GM12875 (cell line): ENCODE results near the gene SOX10.

Source experiments
- H3K4me3 ChIP-seq: one replicate; pipeline ENCODE4 v1.5.1; 2011; ENCODE audit warnings: low read depth, low read length, control low read depth
- TF ChIP-seq, protein P1 (sequence below): IDR thresholded peaks from 2 replicates; pipeline ENCODE4 v1.5.1; 2011; ENCODE audit warnings: low read depth, mild to moderate bottlenecking, control low read depth, inconsistent platforms, low read length, moderate library complexity, borderline replicate concordance; ENCODE audit not compliant: insufficient read depth

The SOX10 gene

DNA sequence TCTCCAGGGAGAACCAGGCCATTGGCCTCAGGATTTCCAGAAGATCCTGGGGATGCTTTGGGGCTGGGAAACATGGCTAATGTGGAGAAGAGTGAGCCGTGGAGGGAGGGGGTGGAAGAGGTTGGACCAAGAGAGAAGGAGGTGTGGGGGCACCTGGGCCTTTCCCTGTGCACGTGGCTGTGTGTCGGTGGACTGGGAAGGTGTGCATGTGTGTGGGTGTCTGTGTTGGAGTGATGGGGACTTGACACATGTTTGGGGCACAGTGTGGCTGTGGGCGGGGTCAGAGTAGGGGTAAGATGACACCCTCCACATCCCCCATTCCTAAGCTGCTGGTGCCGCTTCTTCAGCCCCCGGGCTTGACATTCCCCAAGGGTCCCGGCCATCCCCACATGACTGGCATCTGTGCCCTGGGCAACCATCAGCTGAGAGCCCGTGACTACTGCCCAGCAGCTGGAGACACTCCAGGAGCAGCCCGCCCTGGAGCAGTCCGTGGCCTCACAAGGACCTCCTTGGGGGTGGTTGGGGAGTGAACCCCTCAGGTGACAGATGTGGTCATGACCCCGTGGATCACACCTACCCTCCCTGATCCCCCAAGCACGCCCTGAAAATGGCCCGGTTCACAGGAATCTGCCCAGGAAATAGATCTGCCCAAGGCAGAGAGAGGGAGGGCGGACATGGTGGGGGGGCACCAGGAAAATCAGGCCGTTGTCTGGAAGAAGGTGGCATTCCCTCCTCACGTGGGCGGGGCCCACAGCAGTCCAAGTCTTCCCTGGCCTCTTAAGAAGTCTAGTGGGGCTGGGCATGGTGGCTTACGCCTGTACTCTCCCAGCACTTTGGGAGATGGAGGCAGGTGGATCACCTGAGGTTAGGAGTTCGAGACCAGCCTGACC, 34.8 kb upstream of the SOX10 start:
- TF ChIP-seq, protein P1, sequence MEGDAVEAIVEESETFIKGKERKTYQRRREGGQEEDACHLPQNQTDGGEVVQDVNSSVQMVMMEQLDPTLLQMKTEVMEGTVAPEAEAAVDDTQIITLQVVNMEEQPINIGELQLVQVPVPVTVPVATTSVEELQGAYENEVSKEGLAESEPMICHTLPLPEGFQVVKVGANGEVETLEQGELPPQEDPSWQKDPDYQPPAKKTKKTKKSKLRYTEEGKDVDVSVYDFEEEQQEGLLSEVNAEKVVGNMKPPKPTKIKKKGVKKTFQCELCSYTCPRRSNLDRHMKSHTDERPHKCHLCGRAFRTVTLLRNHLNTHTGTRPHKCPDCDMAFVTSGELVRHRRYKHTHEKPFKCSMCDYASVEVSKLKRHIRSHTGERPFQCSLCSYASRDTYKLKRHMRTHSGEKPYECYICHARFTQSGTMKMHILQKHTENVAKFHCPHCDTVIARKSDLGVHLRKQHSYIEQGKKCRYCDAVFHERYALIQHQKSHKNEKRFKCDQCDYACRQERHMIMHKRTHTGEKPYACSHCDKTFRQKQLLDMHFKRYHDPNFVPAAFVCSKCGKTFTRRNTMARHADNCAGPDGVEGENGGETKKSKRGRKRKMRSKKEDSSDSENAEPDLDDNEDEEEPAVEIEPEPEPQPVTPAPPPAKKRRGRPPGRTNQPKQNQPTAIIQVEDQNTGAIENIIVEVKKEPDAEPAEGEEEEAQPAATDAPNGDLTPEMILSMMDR, result no peak
- H3K4me3 ChIP-seq, result no peak overlapping the region

DNA sequence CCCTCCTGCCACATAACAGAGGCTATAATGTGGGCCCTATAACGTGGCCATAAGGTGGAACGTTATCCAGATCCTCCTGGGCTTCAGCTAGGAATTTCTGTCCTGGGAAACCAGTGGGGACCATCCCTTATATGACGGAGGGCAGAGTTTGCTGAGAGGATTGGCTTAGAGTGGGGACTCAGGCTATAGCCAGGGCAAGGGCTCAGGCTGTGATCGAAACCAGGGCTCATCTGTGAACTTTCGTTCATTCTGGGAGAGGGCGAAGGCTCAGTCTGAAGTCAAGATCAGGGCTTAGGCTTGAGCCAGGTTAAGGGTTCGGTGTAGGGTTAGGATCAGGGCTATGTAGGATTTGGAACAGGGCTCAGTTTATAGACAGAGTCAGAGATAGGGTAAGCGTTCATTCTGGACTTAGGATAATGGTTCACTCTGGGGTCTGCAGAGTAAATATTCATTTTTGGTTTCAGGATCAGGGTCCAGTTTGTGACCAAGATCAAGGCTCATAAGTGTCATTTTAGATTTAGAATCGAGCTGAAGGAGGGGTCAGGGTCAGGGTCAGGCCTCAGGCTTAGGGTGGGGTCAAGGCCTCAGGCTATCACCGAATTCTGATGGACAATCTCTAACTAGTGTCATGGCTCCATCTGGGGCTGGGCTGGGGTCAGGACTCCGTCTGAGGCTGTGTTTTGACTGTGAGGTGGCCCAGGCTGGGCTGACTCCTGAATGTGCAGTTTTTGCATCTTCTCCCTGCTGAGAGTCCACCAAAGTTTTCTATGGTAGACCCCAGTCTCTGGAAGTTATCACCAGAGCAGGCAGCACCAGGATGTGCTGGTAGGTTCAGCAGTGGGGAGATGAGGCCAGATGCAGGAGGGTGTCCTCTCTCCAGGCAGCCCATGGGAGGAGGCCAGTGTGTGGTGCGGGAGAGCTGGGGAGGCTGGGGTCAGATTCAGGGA, 33.9 kb upstream of the SOX10 start:
- TF ChIP-seq, protein P1, result no peak
- H3K4me3 ChIP-seq, result no peak overlapping the region

DNA sequence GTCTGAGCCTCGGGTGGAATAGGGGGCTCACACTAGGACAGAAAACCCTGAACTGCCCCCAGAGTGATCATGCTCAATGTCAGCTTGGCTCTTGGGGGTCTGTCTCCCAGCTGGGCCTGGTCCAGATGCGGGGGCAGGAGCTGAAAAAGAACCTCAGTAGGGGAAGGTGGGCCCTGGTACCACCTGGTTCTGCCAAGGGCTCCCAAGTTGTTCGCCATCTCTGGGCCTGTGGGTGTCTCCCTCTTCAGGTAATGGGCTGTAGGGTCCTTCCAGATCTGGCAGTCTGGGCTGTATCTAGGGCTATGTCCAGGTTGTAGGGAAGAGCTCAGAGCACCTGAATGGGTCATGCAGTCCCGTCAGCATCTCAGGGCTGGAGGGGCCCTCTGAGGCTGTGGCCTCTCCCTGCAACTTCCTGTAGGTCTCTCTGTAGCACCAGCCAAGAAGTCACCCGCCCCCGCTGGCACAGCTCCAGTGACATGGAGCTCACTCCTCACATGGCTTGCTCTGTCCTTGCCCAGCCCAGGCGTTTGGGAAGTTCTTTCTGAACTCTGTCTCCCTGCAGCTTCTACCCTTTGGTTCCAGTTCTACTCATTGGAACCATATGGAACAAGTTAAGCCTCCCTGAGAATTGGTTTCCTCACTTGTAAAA, 33.0 kb upstream of the SOX10 start:
- no peak overlapping the region for H3K4me3 ChIP-seq
- TF ChIP-seq, protein P1, result no peak

DNA sequence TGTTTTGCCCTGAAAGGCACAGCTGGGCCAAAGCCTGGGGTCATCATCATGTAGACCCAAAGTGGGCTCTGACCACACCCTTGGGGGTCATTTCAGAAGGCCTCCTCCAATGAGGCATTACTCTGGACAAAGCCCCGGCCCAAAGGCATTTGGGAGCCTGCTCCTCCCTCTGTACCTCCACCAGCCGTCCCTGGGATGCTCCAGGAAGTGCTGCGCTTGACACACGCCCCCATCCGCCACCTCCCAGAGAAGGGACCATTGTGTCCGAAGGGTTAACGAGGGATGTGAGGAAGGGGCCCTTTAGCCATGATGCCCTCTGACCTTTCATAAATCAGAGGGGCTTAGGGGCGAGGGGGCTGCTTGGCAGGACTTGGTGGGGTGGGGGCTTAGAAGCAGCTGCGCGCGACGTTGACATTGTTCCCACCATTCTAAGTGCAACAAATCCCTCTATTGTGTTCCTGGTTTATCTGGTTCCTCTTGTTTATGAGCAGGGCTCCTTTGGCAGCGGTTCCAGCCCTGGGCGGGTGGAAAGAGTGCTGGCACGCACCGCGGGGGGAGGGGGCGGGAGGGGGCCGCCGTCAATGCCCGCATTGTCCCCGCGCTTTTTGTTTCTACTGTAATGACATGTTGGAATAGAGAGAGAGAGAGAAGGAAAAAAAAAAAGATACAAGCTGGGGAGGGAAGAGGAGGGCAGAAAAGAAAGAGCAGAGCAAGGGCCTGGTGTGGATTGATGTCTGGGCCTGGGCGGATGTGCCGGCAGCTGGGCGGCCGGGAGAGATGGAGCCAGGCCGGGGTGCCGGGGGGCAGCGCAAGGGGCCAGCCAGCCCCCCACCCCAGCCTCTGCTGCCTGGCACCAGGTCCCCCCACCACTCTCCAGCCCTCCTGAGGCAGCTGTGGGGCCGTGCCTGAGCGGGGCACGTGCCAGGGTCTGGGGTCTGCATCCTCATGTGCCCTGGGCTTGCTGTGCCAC, 32.1 kb upstream of the SOX10 start:
- no peak overlapping the region for H3K4me3 ChIP-seq
- TF ChIP-seq, protein P1, result no peak

DNA sequence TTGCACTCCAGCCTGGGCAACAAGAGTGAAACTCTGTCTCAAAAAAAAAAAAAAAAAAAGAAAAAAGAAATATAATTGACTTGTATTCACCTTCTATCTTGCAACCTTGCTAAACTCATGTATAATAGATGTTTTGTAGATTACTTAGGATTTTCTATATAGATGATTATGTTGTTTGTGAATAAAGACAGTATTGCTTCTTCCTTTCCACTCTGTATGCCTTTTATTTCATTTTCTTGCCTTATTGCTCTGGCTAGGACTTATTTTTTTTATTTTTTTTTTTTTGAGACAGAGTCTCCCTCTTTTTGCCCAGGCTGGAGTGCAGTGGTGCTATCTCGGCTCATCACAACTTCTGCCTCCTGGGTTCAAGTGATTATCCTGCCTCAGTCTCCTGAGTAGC, 29.7 kb upstream of the SOX10 start:
- H3K4me3 ChIP-seq, result no peak overlapping the region
- TF ChIP-seq, protein P1, result no peak

DNA sequence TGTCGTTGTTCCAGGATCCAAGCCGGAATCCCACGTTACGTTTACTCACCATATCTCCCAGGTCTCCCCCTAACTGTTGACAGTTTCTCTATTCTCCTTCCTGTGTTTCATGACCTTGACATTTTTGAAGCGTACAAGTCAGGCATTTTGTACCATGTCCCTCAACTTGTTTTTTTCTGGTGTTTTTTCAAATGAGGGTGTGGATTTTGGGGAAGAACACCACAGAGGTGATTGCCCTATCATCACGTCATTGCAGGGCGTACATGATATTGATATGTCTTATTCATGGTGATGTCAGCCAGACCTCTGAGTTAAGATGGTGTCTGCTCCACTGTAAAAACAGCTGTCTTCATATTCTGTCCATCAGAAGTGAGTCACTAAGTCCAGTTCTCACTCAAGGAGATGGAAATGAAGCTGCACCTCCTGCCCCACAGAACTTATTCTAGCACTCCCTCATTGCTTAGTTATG, 28.3 kb upstream of the SOX10 start:
- H3K4me3 ChIP-seq, result no peak overlapping the region
- TF ChIP-seq, protein P1, result no peak
